Stimulated activated memory B cell treated with anti-CD40 and anti-IgM and Interleukin-4, amounts not matched to agents 10 μg/mL and 1 μg/mL and 100 μg/mL, for 72 hours (primary cell): Measurements from ENCODE around the gene PSEN1.

Experiments
- ATAC-seq: fragments of 150-1000 bp; cut with Tn5 transposase; 2 replicates; pipeline ENCODE4 v1.10.0; 2021
- H3K27ac Mint-ChIP-seq: one replicate; pipeline ENCODE4 v1.8.0; 2022; ENCODE audit warnings: mild to moderate bottlenecking, mixed read lengths
- H3K27me3 Mint-ChIP-seq: one replicate; pipeline ENCODE4 v1.8.0; 2022; ENCODE audit warnings: mixed read lengths
- H3K36me3 Mint-ChIP-seq: one replicate; pipeline ENCODE4 v1.8.0; 2022; ENCODE audit warnings: mixed read lengths
- H3K4me1 Mint-ChIP-seq: one replicate; pipeline ENCODE4 v1.8.0; 2022; ENCODE audit warnings: mixed read lengths
- H3K4me3 Mint-ChIP-seq: one replicate; pipeline ENCODE4 v1.8.0; 2022; ENCODE audit warnings: mild to moderate bottlenecking, moderate library complexity, mixed read lengths
- H3K9me3 Mint-ChIP-seq: one replicate; pipeline ENCODE4 v1.8.0; 2022; ENCODE audit warnings: mixed read lengths

PSEN1 gene

GRCh38 chr14:73136387-73137225 lies at the start of gene PSEN1:
TSS of gene PSEN1 (plus strand) at chr14:73136507. CDS start at chr14:73148020, 11,513 bp downstream.
- peak; percentile 98 for ATAC-seq
- Mint-ChIP-seq H3K36me3 (peaks cover 30% of the 10 kb centered on the region), H3K27ac (peak within 1 kb of the TSS; percentile 100), H3K9me3 (peaks cover 15% of the 10 kb centered on the region), H3K4me3 (peak within 1 kb of the TSS; percentile 98), H3K27me3 (no peaks in the 10 kb centered on the region), H3K4me1 (peaks cover 31% of the 10 kb centered on the region)

GRCh38 chr14:73091044-73091443 lies 45.3 kb upstream of the PSEN1 start:
- no peak overlapping the region for H3K4me3 Mint-ChIP-seq
- H3K36me3 Mint-ChIP-seq: peaks cover 56% of the 10 kb centered on the region
- H3K27ac Mint-ChIP-seq: no peak overlapping the region
- peaks cover 7% of the 10 kb centered on the region for H3K4me1 Mint-ChIP-seq
- ATAC-seq: no peak
- no peaks in the 10 kb centered on the region for H3K9me3 Mint-ChIP-seq
- no peaks in the 10 kb centered on the region for H3K27me3 Mint-ChIP-seq

- no peaks in the 10 kb centered on the region for H3K9me3 Mint-ChIP-seq
- peaks cover 46% of the 10 kb centered on the region for H3K36me3 Mint-ChIP-seq
- no peaks in the 10 kb centered on the region for H3K4me1 Mint-ChIP-seq
- H3K27ac Mint-ChIP-seq: no peak overlapping the region
- H3K27me3 Mint-ChIP-seq: no peaks in the 10 kb centered on the region
- no peak for ATAC-seq
- no peak overlapping the region for H3K4me3 Mint-ChIP-seq
These were observed 38.9 kb upstream of the PSEN1 start for GRCh38 chr14:73097421-73097820.

GRCh38 chr14:73100334-73100733 lies 36.0 kb upstream of the PSEN1 start:
- Mint-ChIP-seq H3K36me3 (peaks cover 57% of the 10 kb centered on the region), H3K27me3 (no peaks in the 10 kb centered on the region), H3K4me1 (no peaks in the 10 kb centered on the region), H3K27ac (no peak overlapping the region), H3K4me3 (no peak overlapping the region), H3K9me3 (no peaks in the 10 kb centered on the region)
- no peak for ATAC-seq

- Mint-ChIP-seq H3K27me3 (no peaks in the 10 kb centered on the region), H3K9me3 (no peaks in the 10 kb centered on the region), H3K4me1 (no peaks in the 10 kb centered on the region), H3K4me3 (no peak overlapping the region), H3K27ac (peak overlapping the region; percentile 10), H3K36me3 (peaks cover 52% of the 10 kb centered on the region)
- ATAC-seq: no peak
These were observed 33.4 kb upstream of the PSEN1 start for GRCh38 chr14:73102806-73103497.

- Mint-ChIP-seq H3K27ac (no peak overlapping the region), H3K4me1 (no peaks in the 10 kb centered on the region), H3K9me3 (no peaks in the 10 kb centered on the region), H3K36me3 (peaks cover 52% of the 10 kb centered on the region), H3K4me3 (no peak overlapping the region), H3K27me3 (no peaks in the 10 kb centered on the region)
- no peak for ATAC-seq
These were observed 31.3 kb upstream of the PSEN1 start for GRCh38 chr14:73105050-73105449.

- Mint-ChIP-seq H3K27me3 (no peaks in the 10 kb centered on the region), H3K36me3 (peaks cover 51% of the 10 kb centered on the region), H3K4me3 (no peak overlapping the region), H3K4me1 (no peaks in the 10 kb centered on the region), H3K9me3 (no peaks in the 10 kb centered on the region), H3K27ac (no peak overlapping the region)
- no peak for ATAC-seq
These were observed 30.6 kb upstream of the PSEN1 start for GRCh38 chr14:73105727-73106126.

GRCh38 chr14:73116079-73116665 lies 20.1 kb upstream of the PSEN1 start:
- Mint-ChIP-seq H3K4me3 (no peak overlapping the region), H3K27me3 (no peaks in the 10 kb centered on the region), H3K27ac (peak overlapping the region; percentile 8)

DNA sequence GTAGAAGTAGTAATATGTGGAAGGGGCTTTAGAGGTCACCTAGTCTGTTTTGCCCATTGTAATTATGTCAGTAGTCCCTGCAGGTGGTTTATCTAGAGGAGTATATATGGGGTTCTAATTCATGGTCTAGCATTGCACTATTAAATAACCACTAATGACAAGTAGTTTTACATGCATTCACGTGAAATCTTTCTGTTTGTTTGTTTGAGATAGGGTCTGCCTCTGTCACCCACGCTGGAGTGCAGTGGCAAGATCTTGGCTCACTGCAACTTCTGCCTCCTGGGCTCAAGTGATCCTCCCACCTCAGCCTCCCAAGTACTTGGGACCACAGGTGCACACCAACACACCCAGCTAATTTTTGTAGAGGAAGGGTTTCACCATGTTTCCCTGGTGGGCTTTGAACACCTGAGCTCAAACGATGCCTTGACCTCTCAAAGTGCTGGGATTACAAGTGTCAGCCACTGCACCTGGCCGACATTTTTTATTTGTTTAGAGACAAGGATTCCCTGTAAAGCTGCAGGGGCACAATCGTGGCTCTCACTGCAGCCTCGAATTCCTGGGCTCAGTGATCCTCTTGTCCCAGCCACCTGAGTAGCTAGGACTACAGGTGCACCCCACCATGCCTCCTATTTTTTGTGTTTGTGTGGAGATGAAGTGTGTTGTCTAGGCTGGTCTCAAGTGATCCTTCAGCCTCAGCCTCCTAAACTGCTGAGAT lies 12.0 kb upstream of the PSEN1 start:
- Mint-ChIP-seq H3K4me3 (no peak overlapping the region), H3K9me3 (no peaks in the 10 kb centered on the region), H3K27me3 (no peaks in the 10 kb centered on the region), H3K27ac (peak overlapping the region; percentile 10), H3K36me3 (peaks cover 44% of the 10 kb centered on the region), H3K4me1 (no peaks in the 10 kb centered on the region)
- ATAC-seq: no peak

More at GRCh38 chr14:73116079-73116665, 20.1 kb upstream of the PSEN1 start:
- H3K4me1 Mint-ChIP-seq: peaks cover 6% of the 10 kb centered on the region
- no peak for ATAC-seq
- peaks cover 60% of the 10 kb centered on the region for H3K36me3 Mint-ChIP-seq
- no peaks in the 10 kb centered on the region for H3K9me3 Mint-ChIP-seq

DNA sequence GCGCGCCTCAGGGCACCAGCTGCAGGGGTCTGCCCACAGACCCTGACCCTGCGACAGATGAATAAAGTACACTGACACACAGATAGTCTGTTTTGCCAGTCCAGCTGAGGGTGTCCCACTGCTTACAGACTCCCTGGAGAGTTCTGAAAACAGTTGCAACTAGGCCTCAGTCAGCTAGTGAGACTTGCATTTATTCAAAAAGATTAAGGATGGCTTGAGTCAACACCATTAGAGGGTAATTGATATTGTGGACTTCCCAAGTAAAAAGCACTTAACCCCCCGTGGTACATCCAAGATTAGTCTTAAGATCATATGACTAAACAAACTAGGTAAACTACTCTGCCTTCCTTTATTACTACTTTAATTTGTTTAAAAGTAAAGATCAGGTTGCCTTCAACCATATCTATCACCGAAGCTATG lies 11.1 kb upstream of the PSEN1 start:
- no peaks in the 10 kb centered on the region for H3K9me3 Mint-ChIP-seq
- H3K4me3 Mint-ChIP-seq: no peak overlapping the region
- no peak overlapping the region for H3K27ac Mint-ChIP-seq
- H3K4me1 Mint-ChIP-seq: no peaks in the 10 kb centered on the region
- ATAC-seq: no peak
- H3K27me3 Mint-ChIP-seq: no peaks in the 10 kb centered on the region
- peaks cover 39% of the 10 kb centered on the region for H3K36me3 Mint-ChIP-seq

- Mint-ChIP-seq H3K4me1 (no peaks in the 10 kb centered on the region), H3K27ac (no peak overlapping the region), H3K27me3 (no peaks in the 10 kb centered on the region), H3K4me3 (no peak overlapping the region), H3K36me3 (peaks cover 39% of the 10 kb centered on the region), H3K9me3 (no peaks in the 10 kb centered on the region)
- no peak for ATAC-seq
These were observed 10.6 kb upstream of the PSEN1 start for GRCh38 chr14:73125746-73126145.

DNA sequence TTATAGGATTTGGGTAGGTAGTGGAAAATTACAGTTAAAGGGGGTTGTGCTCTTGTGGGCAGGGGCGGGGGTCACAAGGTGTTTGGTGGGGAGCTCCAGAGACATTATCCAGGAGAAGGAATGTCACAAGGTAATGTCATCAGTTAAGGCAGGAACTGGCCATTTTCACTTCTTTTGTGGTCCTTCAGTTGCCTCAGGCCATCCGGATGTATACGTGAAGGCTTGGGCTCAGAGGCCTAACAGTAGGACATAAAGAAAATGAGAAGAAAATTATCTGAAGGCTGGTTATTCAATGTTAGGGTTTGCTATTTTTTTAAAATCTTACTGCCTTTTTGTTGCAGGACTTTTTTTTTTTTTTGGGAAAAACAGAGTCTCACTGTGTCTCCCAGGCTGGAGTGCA lies 2.5 kb upstream of the PSEN1 start:
- Mint-ChIP-seq H3K27me3 (no peaks in the 10 kb centered on the region), H3K36me3 (peaks cover 25% of the 10 kb centered on the region), H3K9me3 (peaks cover 15% of the 10 kb centered on the region), H3K4me3 (no peak overlapping the region), H3K4me1 (peaks cover 22% of the 10 kb centered on the region), H3K27ac (no peak overlapping the region)
- no peak for ATAC-seq

DNA sequence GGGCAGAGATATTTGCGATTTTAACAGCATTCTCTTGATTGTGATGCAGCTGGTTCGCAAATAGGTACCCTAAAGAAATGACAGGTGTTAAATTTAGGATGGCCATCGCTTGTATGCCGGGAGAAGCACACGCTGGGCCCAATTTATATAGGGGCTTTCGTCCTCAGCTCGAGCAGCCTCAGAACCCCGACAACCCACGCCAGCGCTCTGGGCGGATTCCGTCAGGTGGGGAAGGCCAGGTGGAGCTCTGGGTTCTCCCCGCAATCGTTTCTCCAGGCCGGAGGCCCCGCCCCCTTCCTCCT lies 271 bp upstream of the PSEN1 start:
- Mint-ChIP-seq H3K4me3 (peak overlapping the region; percentile 98), H3K9me3 (peaks cover 15% of the 10 kb centered on the region), H3K27ac (peak overlapping the region; percentile 100), H3K4me1 (peaks cover 29% of the 10 kb centered on the region), H3K27me3 (no peaks in the 10 kb centered on the region), H3K36me3 (peaks cover 29% of the 10 kb centered on the region)
- no peak for ATAC-seq

GRCh38 chr14:73140811-73141323 lies 4.6 kb downstream of the PSEN1 start:
- Mint-ChIP-seq H3K4me1 (peaks cover 54% of the 10 kb centered on the region), H3K27me3 (no peaks in the 10 kb centered on the region), H3K4me3 (no peak overlapping the region)

GRCh38 chr14:73142216-73142615 lies 5.9 kb downstream of the PSEN1 start:
- Mint-ChIP-seq H3K4me3 (no peak overlapping the region), H3K4me1 (peaks cover 48% of the 10 kb centered on the region), H3K9me3 (no peaks in the 10 kb centered on the region), H3K27me3 (no peaks in the 10 kb centered on the region), H3K36me3 (peaks cover 22% of the 10 kb centered on the region), H3K27ac (no peak overlapping the region)
- no peak for ATAC-seq

More at GRCh38 chr14:73140811-73141323, 4.6 kb downstream of the PSEN1 start:
- no peak for ATAC-seq
- H3K36me3 Mint-ChIP-seq: peaks cover 21% of the 10 kb centered on the region
- H3K9me3 Mint-ChIP-seq: no peaks in the 10 kb centered on the region
- H3K27ac Mint-ChIP-seq: peak overlapping the region; percentile 13
